HCT116 (cell line): ENCODE measurements around the gene IGFL3.

Source experiments
- CEBPB ChIP-seq: IDR thresholded peaks from 2 replicates; pipeline ENCODE4 v1.6.1; 2012; ENCODE audit warnings: low read depth
- CTCF ChIP-seq, 3 experiments: fragments of 200-600 bp in 1 of 3; sonication (generic) in 1 of 3; IDR thresholded peaks in 2 of 3; conservative IDR thresholded peaks in 1 of 3; 2 replicates each; pipeline ENCODE4 v1.5.1; 2012 to 2017; ENCODE audit warnings: low read depth in 2 of 3, low read length in 2 of 3, antibody characterized with exemption in 1 of 3, borderline replicate concordance in 1 of 3, control low read depth in 1 of 3, mild to moderate bottlenecking in 1 of 3, mixed read lengths in 1 of 3, mixed run types in 1 of 3, moderate library complexity in 1 of 3; ENCODE audit not compliant: insufficient read depth in 1 of 3
- EZH2phosphoT487 ChIP-seq: fragments of 200-600 bp; IDR thresholded peaks from 2 replicates; pipeline ENCODE4 v1.6.1; 2018; ENCODE audit warnings: antibody characterized with exemption, borderline replicate concordance
- POLR2A ChIP-seq: IDR thresholded peaks from 2 replicates; pipeline ENCODE4 v1.7.0; 2011; ENCODE audit warnings: borderline replicate concordance; ENCODE audit not compliant: insufficient read depth, insufficient read length; ENCODE audit errors: extremely low read depth
- SP1 ChIP-seq: IDR thresholded peaks from 2 replicates; pipeline ENCODE4 v1.6.1; 2012; ENCODE audit warnings: low read depth
- TCF7L2 ChIP-seq: IDR thresholded peaks from 2 replicates; pipeline ENCODE4 v1.7.0; 2011; ENCODE audit warnings: borderline replicate concordance, inconsistent platforms; ENCODE audit not compliant: insufficient read depth, insufficient read length; ENCODE audit errors: extremely low read depth
- ZBTB33 ChIP-seq: IDR thresholded peaks from 2 replicates; pipeline ENCODE4 v1.6.1; 2011; ENCODE audit warnings: mild to moderate bottlenecking, low read length, moderate library complexity; ENCODE audit not compliant: insufficient replicate concordance; ENCODE audit errors: extremely low read depth
- ZFX ChIP-seq: fragments of 450-650 bp; IDR thresholded peaks from 2 replicates; pipeline ENCODE4 v1.6.1; 2017
- TF ChIP-seq, protein P1 (sequence below): IDR thresholded peaks from 2 replicates; pipeline ENCODE4 v1.6.1; 2012
- TF ChIP-seq, protein P2 (sequence below): IDR thresholded peaks from 2 replicates; pipeline ENCODE4 v1.6.1; 2012; ENCODE audit warnings: low read depth

GRCh38 chr19:46150606-46151005 lies 26.1 kb upstream of the IGFL3 start:
- TF ChIP-seq POLR2A (no peak), CTCF (IDR thresholded peaks at IDR 0.05 in 2 of 3, conservative IDR thresholded peaks at IDR 0.05 in 1 of 3; ENCODE audit: borderline replicate concordance in 1 of 3, insufficient read depth in 1 of 3, low read depth in 2 of 3, low read length in 2 of 3) (no peak), ZFX (no peak), CEBPB (no peak), TCF7L2 (no peak), ZBTB33 (no peak), SP1 (no peak), EZH2phosphoT487 (no peak)
- TF ChIP-seq, protein P1, sequence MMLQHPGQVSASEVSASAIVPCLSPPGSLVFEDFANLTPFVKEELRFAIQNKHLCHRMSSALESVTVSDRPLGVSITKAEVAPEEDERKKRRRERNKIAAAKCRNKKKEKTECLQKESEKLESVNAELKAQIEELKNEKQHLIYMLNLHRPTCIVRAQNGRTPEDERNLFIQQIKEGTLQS: no peak
- TF ChIP-seq, protein P2, sequence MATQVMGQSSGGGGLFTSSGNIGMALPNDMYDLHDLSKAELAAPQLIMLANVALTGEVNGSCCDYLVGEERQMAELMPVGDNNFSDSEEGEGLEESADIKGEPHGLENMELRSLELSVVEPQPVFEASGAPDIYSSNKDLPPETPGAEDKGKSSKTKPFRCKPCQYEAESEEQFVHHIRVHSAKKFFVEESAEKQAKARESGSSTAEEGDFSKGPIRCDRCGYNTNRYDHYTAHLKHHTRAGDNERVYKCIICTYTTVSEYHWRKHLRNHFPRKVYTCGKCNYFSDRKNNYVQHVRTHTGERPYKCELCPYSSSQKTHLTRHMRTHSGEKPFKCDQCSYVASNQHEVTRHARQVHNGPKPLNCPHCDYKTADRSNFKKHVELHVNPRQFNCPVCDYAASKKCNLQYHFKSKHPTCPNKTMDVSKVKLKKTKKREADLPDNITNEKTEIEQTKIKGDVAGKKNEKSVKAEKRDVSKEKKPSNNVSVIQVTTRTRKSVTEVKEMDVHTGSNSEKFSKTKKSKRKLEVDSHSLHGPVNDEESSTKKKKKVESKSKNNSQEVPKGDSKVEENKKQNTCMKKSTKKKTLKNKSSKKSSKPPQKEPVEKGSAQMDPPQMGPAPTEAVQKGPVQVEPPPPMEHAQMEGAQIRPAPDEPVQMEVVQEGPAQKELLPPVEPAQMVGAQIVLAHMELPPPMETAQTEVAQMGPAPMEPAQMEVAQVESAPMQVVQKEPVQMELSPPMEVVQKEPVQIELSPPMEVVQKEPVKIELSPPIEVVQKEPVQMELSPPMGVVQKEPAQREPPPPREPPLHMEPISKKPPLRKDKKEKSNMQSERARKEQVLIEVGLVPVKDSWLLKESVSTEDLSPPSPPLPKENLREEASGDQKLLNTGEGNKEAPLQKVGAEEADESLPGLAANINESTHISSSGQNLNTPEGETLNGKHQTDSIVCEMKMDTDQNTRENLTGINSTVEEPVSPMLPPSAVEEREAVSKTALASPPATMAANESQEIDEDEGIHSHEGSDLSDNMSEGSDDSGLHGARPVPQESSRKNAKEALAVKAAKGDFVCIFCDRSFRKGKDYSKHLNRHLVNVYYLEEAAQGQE: no peak
